GM21529 (cell line): Measurements from ENCODE around the gene SCG3.
A peak's percentile ranks its signal among the peaks of the same experiment; 100 is the strongest.

Experiments used
- ATAC-seq: cut with Tn5 transposase; IDR thresholded peaks from one replicate; pipeline ENCODE4 v1.9.1; 2021; ENCODE audit not compliant: unreplicated experiment

SCG3 gene

GRCh38 chr15:51726302-51727073, 45.2 kb downstream of the SCG3 start:
- ATAC-seq: peak; percentile 82

GRCh38 chr15:51727141-51727897, 46.0 kb downstream of the SCG3 start:
- ATAC-seq: no peak

GRCh38 chr15:51731549-51732267, 50.4 kb downstream of the SCG3 start:
- ATAC-seq: peak; percentile 56

- ATAC-seq: no peak
Measured at GRCh38 chr15:51732646-51733045, 51.3 kb downstream of the SCG3 start.

- ATAC-seq: no peak
Measured at GRCh38 chr15:51735228-51736010, 54.1 kb downstream of the SCG3 start.

GRCh38 chr15:51736069-51736468, 54.8 kb downstream of the SCG3 start:
- ATAC-seq: peak; percentile 24

GRCh38 chr15:51736751-51737521, 55.6 kb downstream of the SCG3 start:
- ATAC-seq: peak; percentile 30

GRCh38 chr15:51737522-51738305, 56.4 kb downstream of the SCG3 start, which contains the start of gene LYSMD2:
Gene LYSMD2, minus strand, starts transcription at chr15:51737655. Its CDS starts 33 bp downstream, at chr15:51737622.
- ATAC-seq: peak; percentile 44

GRCh38 chr15:51738553-51738952, 57.2 kb downstream of the SCG3 start:
- ATAC-seq: no peak

- ATAC-seq: no peak
Measured at GRCh38 chr15:51739061-51739712, 57.9 kb downstream of the SCG3 start.

- ATAC-seq: no peak
Measured at GRCh38 chr15:51749307-51749706, 68.0 kb downstream of the SCG3 start.

GRCh38 chr15:51750186-51750585, 68.9 kb downstream of the SCG3 start:
- ATAC-seq: no peak

- ATAC-seq: peak; percentile 74
Measured at GRCh38 chr15:51750792-51751696, 69.7 kb downstream of the SCG3 start, which contains the start of gene TMOD2. Gene TMOD2, plus strand, starts transcription at chr15:51751597. Its CDS starts 14,845 bp downstream, at chr15:51766442.

GRCh38 chr15:51751697-51752683, 70.7 kb downstream of the SCG3 start:
- ATAC-seq: peak; percentile 43

GRCh38 chr15:51752888-51753287, 71.6 kb downstream of the SCG3 start:
- ATAC-seq: no peak

- ATAC-seq: no peak
Measured at GRCh38 chr15:51754267-51754666, 73.0 kb downstream of the SCG3 start.
